ENCODE results near the gene FCHO1.

FCHO1 gene

DNA sequence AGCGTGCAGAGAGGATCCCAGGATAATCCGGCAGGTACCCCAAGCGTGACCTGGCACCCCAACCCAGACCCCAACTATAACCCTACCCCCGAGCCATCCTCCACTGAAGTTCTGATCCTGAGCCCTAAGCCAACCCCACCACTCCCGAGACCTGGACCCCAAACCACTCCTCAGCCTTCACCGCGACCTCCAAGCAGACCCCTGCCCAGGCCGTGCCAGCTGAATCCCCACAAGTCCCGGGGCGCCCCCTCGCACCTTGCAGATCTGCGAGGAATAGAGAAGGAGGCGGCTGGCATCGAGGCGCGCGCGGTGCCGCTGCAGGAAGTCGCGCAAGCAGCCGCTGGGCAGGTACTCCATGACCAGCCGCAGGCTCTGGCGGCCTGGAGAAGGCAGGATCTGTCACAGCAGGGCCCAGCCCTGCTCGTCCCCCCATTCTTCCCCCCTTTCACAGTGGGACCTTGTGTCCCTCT is 80.2 kb downstream of the FCHO1 start:
- no peak overlapping the region for H3K4me2 ChIP-seq (ENCODE audit: low read length)
- H3K9me3 ChIP-seq (ENCODE audit: control insufficient read depth, insufficient read depth, low read length) = peaks cover 4% of the 10 kb centered on the region; the same call in 1 of the 2 replicates
- H3K79me2 ChIP-seq (ENCODE audit: control insufficient read depth, low read length) = no peaks in the 10 kb centered on the region
- TF ChIP-seq EZH2phosphoT487 (IDR thresholded peaks at IDR 0.05; ENCODE audit: borderline replicate concordance, low read length) = no peak
- no peak for TF ChIP-seq CTCF (IDR thresholded peaks at IDR 0.05; ENCODE audit: low read depth, low read length, poor library complexity, severe bottlenecking)
- no peak overlapping the region for H3K27ac ChIP-seq (ENCODE audit: low read depth, low read length)
- H3F3A ChIP-seq (ENCODE audit: control insufficient read depth, insufficient read depth) = no peaks in the 10 kb centered on the region
- no peak overlapping the region for H3K4me3 ChIP-seq (ENCODE audit: low read length)
- no peaks in the 10 kb centered on the region for H3K9me2 ChIP-seq (replicated peaks; ENCODE audit: control insufficient read depth, low read length)
- H4K20me1 ChIP-seq (ENCODE audit: control insufficient read depth, insufficient read depth, low read depth, low read length) = no peaks in the 10 kb centered on the region
- no peaks in the 10 kb centered on the region for H3K27me3 ChIP-seq (ENCODE audit: control insufficient read depth, low read length)
- H3K36me3 ChIP-seq (ENCODE audit: control insufficient read depth, low read length) = no peaks in the 10 kb centered on the region
- no peaks in the 10 kb centered on the region for H3K4me1 ChIP-seq (ENCODE audit: control insufficient read depth, low read length)

- Histone ChIP-seq H3K4me1 (ENCODE audit: control insufficient read depth, low read length) (no peaks in the 10 kb centered on the region), H3K36me3 (ENCODE audit: control insufficient read depth, low read length) (no peaks in the 10 kb centered on the region), H3K9me3 (ENCODE audit: control insufficient read depth, insufficient read depth, low read length) (peaks cover 4% of the 10 kb centered on the region; the same call in 1 of the 2 replicates), H3F3A (ENCODE audit: control insufficient read depth, insufficient read depth) (no peaks in the 10 kb centered on the region), H4K20me1 (ENCODE audit: control insufficient read depth, insufficient read depth, low read depth, low read length) (no peaks in the 10 kb centered on the region), H3K4me2 (ENCODE audit: low read length) (no peak overlapping the region), H3K79me2 (ENCODE audit: control insufficient read depth, low read length) (no peaks in the 10 kb centered on the region), H3K27ac (ENCODE audit: low read depth, low read length) (no peak overlapping the region), H3K9me2 (replicated peaks; ENCODE audit: control insufficient read depth, low read length) (no peaks in the 10 kb centered on the region), H3K27me3 (ENCODE audit: control insufficient read depth, low read length) (no peaks in the 10 kb centered on the region), H3K4me3 (ENCODE audit: low read length) (no peak overlapping the region)
- TF ChIP-seq CTCF (IDR thresholded peaks at IDR 0.05; ENCODE audit: low read depth, low read length, poor library complexity, severe bottlenecking) (no peak), EZH2phosphoT487 (IDR thresholded peaks at IDR 0.05; ENCODE audit: borderline replicate concordance, low read length) (no peak)
Observed at GRCh38 chr19:17832443-17833208, 81.3 kb downstream of the FCHO1 start.

GRCh38 chr19:17834350-17835181 is 83.3 kb downstream of the FCHO1 start:
- H3K36me3 ChIP-seq (ENCODE audit: control insufficient read depth, low read length) = no peaks in the 10 kb centered on the region
- no peaks in the 10 kb centered on the region for H3K4me1 ChIP-seq (ENCODE audit: control insufficient read depth, low read length)
- H3K79me2 ChIP-seq (ENCODE audit: control insufficient read depth, low read length) = no peaks in the 10 kb centered on the region
- peaks cover 4% of the 10 kb centered on the region; the same call in 1 of the 2 replicates for H3K9me3 ChIP-seq (ENCODE audit: control insufficient read depth, insufficient read depth, low read length)
- no peaks in the 10 kb centered on the region for H3K27me3 ChIP-seq (ENCODE audit: control insufficient read depth, low read length)
- TF ChIP-seq EZH2phosphoT487 (IDR thresholded peaks at IDR 0.05; ENCODE audit: borderline replicate concordance, low read length) (no peak), CTCF (IDR thresholded peaks at IDR 0.05; ENCODE audit: low read depth, low read length, poor library complexity, severe bottlenecking) (no peak)
- no peak overlapping the region for H3K27ac ChIP-seq (ENCODE audit: low read depth, low read length)
- H3F3A ChIP-seq (ENCODE audit: control insufficient read depth, insufficient read depth) = no peaks in the 10 kb centered on the region
- H4K20me1 ChIP-seq (ENCODE audit: control insufficient read depth, insufficient read depth, low read depth, low read length) = no peaks in the 10 kb centered on the region
- H3K4me2 ChIP-seq (ENCODE audit: low read length) = no peak overlapping the region
- H3K4me3 ChIP-seq (ENCODE audit: low read length) = no peak overlapping the region
- H3K9me2 ChIP-seq (replicated peaks; ENCODE audit: control insufficient read depth, low read length) = no peaks in the 10 kb centered on the region
